GM12878 (cell line): ENCODE results near the gene RBM48. TPM values are rescaled to one million over a fixed set of nuclear protein-coding genes. Genes with fewer than 3 reads are reported as not detected.

Source experiments
- IRF3 ChIP-seq: fragments of 450-650 bp; IDR thresholded peaks from 2 replicates; pipeline ENCODE4 v1.6.1; 2014; ENCODE audit warnings: mild to moderate bottlenecking
- NKRF ChIP-seq: fragments of 450-650 bp; conservative IDR thresholded peaks from 2 replicates; pipeline ENCODE4 v1.6.1; 2017; ENCODE audit warnings: mild to moderate bottlenecking, moderate library complexity
- POLR2A ChIP-seq: IDR thresholded peaks from 2 replicates; pipeline ENCODE4 v1.6.1; 2011; ENCODE audit warnings: low read depth, mild to moderate bottlenecking, low read length
- POLR2AphosphoS2 ChIP-seq: IDR thresholded peaks from 2 replicates; pipeline ENCODE4 v1.6.1; 2011; ENCODE audit warnings: low read depth, mild to moderate bottlenecking, low read length, improper control_type of control experiment, moderate library complexity
- REST ChIP-seq: IDR thresholded peaks from 2 replicates; pipeline ENCODE4 v1.6.1; 2012; ENCODE audit warnings: mild to moderate bottlenecking, low read depth, low read length
- SIN3A ChIP-seq: IDR thresholded peaks from 2 replicates; pipeline ENCODE4 v1.6.1; 2012; ENCODE audit warnings: low read depth, low read length, improper control_type of control experiment
- TCF12 ChIP-seq: IDR thresholded peaks from 2 replicates; pipeline ENCODE4 v1.6.1; 2011; ENCODE audit warnings: low read depth, mild to moderate bottlenecking, low read length
- YBX1 ChIP-seq: fragments of 450-650 bp; IDR thresholded peaks from 2 replicates; pipeline ENCODE4 v1.6.1; 2016; ENCODE audit warnings: antibody characterized with exemption
- polyA plus RNA-seq, 11 experiments: library from polyadenylated mRNA; depleted of rRNA in 4 of 11; unstranded in 6 of 11; stranded (reverse) in 5 of 11; fragments of >200 nt; fragmentation: Nextera tagmentation in 4 of 11; fragmentation: Illumina TruSeq in 1 of 11; extraction: Ambion mirVana in 4 of 11; extraction: Trizol in 1 of 11; gene quantifications; 1 replicate in 1 of 11; 2 replicates in 10 of 11; pipeline versions ENCODE4 v1.2.1 to v1.2.3, GENCODE V29; 2011 to 2016; ENCODE audit warnings: inconsistent platforms in 2 of 11, missing spikeins in 2 of 11, low read depth in 1 of 11
- total RNA-seq, 4 experiments: library from RNA; depleted of rRNA in 3 of 4; stranded (reverse); fragments of >200 nt in 3 of 4; fragmentation: Illumina TruSeq in 1 of 4; extraction: Trizol in 1 of 4; gene quantifications; 2 replicates each; pipeline versions ENCODE4 v1.2.1 to v1.2.3, GENCODE V29; 2013 to 2021

Gene RBM48
- total and polyA plus RNA-seq, 10 of the 15 experiments (the other 5 are each of a cell fraction or from before 2014, with no cell fraction given): 8.5 to 14.7 (median 11.6) TPM

- TF ChIP-seq REST (no peak), NKRF (no peak; the same call in 1 of the 2 replicates), TCF12 (peak; percentile 63; the same call in 1 of the 2 replicates), SIN3A (peak; percentile 20; the same call in 1 of the 2 replicates), YBX1 (no peak), POLR2AphosphoS2 (no peak), IRF3 (no peak), POLR2A (no peak)
Observed at GRCh38 chr7:92527300-92528187, 1.1 kb upstream of the RBM48 start (continued).
